Glutamatergic neuron (in vitro differentiated cells): ENCODE measurements around the gene ITGB1BP1. TPM values are rescaled to one million over a fixed set of nuclear protein-coding genes. Genes with fewer than 3 reads are reported as not detected.

ENCODE experiments used
- DNase-seq: peaks from one replicate; pipeline ENCODE4 v3.0.0; 2022
- H3K27ac Mint-ChIP-seq: one replicate; pipeline ENCODE4 v1.8.0; 2020; ENCODE audit warnings: mild to moderate bottlenecking, mixed read lengths, inconsistent platforms; ENCODE audit not compliant: unreplicated experiment
- H3K27me3 Mint-ChIP-seq: one replicate; pipeline ENCODE4 v1.8.0; 2020; ENCODE audit warnings: mild to moderate bottlenecking, moderate library complexity, mixed read lengths, inconsistent platforms; ENCODE audit not compliant: unreplicated experiment
- H3K36me3 Mint-ChIP-seq: one replicate; pipeline ENCODE4 v1.8.0; 2020; ENCODE audit warnings: mild to moderate bottlenecking, mixed read lengths, inconsistent platforms; ENCODE audit not compliant: unreplicated experiment
- H3K4me1 Mint-ChIP-seq: one replicate; pipeline ENCODE4 v1.8.0; 2020; ENCODE audit warnings: mild to moderate bottlenecking, low read depth, mixed read lengths, inconsistent platforms; ENCODE audit not compliant: unreplicated experiment
- H3K4me3 Mint-ChIP-seq: one replicate; pipeline ENCODE4 v1.8.0; 2020; ENCODE audit warnings: mild to moderate bottlenecking, mixed read lengths, inconsistent platforms; ENCODE audit not compliant: unreplicated experiment
- H3K9me3 Mint-ChIP-seq: one replicate; pipeline ENCODE4 v1.8.0; 2020; ENCODE audit warnings: mild to moderate bottlenecking, moderate library complexity, mixed read lengths, inconsistent platforms; ENCODE audit not compliant: unreplicated experiment
- CTCF ChIP-seq: fragments of 200-600 bp; sonication (generic); IDR thresholded peaks from one replicate; pipeline ENCODE4 v1.5.0; 2021; ENCODE audit not compliant: partially characterized antibody, unreplicated experiment
- total RNA-seq: library from RNA; stranded (reverse); fragmentation: NEBNext Ultra II Directional; extraction: Animal tissue kit (Norgen Biotek cat#: 25700); gene quantifications from one replicate; pipeline ENCODE4 v1.2.1, GENCODE V29; 2021; ENCODE audit not compliant: unreplicated experiment

ITGB1BP1 gene
- total RNA-seq, 1 donor from 2014 or later = 62.7 TPM

- Mint-ChIP-seq H3K4me1 (peaks cover 4% of the 10 kb centered on the region), H3K9me3 (no peaks in the 10 kb centered on the region), H3K36me3 (no peaks in the 10 kb centered on the region), H3K27ac (no peak overlapping the region), H3K27me3 (peaks cover 5% of the 10 kb centered on the region), H3K4me3 (no peak overlapping the region)
- no peak for DNase-seq
- no peak for TF ChIP-seq CTCF
Observed at GRCh38 chr2:9370746-9371145, 52.6 kb downstream of the ITGB1BP1 start.

DNA sequence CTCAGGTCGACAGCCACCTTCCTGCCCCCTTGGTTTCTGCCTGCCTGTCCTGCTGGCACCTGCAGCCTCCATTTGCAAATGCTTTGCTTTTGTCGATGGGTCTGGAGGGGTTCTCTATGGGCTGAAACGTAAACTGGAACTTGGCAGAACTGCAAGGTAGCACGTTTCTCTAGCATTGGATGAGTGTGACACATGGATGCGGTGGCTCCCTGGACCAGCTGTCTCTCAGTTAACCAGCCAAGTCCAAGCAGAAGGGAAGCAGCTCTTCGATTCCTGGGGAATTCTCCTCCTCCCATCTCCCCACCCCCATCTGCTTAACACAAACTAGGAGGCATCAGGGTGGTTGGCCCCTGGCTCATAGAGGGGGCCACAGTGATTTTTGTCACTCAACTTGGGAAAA is 57.3 kb downstream of the ITGB1BP1 start:
- H3K4me1 Mint-ChIP-seq = peaks cover 7% of the 10 kb centered on the region
- no peaks in the 10 kb centered on the region for H3K36me3 Mint-ChIP-seq
- H3K27ac Mint-ChIP-seq = no peak overlapping the region
- no peak overlapping the region for H3K4me3 Mint-ChIP-seq
- no peak for TF ChIP-seq CTCF
- peaks cover 6% of the 10 kb centered on the region for H3K27me3 Mint-ChIP-seq
- no peaks in the 10 kb centered on the region for H3K9me3 Mint-ChIP-seq
- DNase-seq = no peak

DNA sequence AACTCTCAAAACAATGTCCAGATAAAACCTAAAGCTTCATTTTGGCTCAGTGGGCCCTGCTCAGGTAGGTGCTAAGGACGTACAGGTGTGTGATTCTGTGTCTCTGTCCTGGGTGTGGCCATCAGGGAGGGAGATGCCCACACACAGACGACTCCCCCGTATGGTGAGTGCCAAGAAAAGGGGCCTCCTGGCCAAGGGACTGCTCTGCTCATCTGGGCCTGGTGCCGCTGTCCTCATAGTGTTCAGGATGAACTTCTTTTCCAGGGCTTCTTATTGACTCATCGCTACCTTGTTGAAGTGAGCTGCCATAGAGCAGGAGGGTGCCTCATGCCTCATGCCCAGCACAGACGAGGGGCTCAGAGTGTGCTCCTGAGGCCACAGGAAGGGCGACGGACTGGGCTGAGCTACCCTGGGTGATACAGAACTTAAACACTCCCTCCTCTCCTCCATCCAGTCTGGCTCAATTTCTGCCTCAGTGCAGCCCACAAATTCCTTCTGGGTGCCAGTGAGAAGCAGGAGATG is 57.8 kb downstream of the ITGB1BP1 start:
- no peak overlapping the region for H3K4me3 Mint-ChIP-seq
- peaks cover 6% of the 10 kb centered on the region for H3K27me3 Mint-ChIP-seq
- no peaks in the 10 kb centered on the region for H3K36me3 Mint-ChIP-seq
- H3K9me3 Mint-ChIP-seq = no peaks in the 10 kb centered on the region
- no peak for DNase-seq
- H3K27ac Mint-ChIP-seq = no peak overlapping the region
- H3K4me1 Mint-ChIP-seq = peaks cover 7% of the 10 kb centered on the region
- no peak for TF ChIP-seq CTCF

DNA sequence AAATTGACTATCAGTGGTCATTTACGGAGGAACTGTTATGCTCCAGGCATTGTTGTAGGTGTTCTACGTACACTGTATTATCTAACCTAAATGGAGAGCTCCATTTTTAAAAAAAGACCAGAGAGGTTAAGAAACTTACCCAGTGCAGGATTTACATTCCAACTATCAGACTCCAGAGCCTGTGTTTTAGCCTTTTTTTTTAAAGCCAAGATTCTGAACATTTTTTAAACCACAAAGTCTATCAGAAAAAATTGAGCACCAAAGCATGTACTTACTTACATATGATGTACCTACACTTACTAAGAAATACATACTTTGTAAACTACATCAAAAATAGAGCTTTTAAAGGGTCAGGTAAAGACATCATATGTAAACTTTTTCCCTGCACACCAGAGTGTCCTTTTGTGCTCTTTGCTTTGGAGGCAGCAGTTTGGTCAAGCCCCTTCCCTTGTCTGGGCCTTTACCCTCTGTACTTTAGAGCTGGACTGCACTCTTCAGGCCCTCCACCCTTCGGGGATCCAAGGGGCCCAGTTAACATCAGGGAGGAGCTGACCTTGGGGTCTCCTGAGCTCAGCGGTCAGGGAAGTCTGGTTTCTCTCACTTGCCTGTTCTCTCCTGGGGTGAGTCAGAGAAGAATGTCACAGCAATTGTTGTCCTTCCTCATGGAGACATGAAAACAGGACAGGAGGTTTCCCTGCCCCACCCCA is 58.4 kb downstream of the ITGB1BP1 start:
- no peak overlapping the region for H3K27ac Mint-ChIP-seq
- no peak overlapping the region for H3K4me3 Mint-ChIP-seq
- H3K9me3 Mint-ChIP-seq = no peaks in the 10 kb centered on the region
- peaks cover 6% of the 10 kb centered on the region for H3K27me3 Mint-ChIP-seq
- H3K36me3 Mint-ChIP-seq = no peaks in the 10 kb centered on the region
- peaks cover 7% of the 10 kb centered on the region for H3K4me1 Mint-ChIP-seq
- DNase-seq = no peak
- TF ChIP-seq CTCF = no peak

DNA sequence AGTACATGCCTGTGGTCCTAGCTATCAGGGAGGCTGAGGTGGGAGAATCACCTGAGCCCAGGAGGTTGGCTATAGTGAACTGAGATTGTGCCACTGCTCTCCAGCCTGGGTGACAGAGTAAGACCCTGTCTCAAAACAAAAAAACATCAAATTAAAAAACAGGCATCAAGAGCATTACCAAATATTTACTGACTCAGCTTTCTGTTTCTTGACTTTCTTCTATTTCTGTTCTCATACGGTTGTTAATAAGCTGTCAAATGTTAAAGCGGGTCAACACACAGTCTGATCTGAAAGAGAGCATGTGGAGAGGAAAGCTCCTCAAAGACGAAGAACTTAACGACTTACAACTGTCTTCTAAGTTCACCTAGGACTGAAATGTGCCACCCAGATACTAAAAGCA is 59.0 kb downstream of the ITGB1BP1 start:
- Mint-ChIP-seq H3K4me3 (no peak overlapping the region), H3K4me1 (peaks cover 7% of the 10 kb centered on the region), H3K27ac (no peak overlapping the region), H3K27me3 (peaks cover 6% of the 10 kb centered on the region), H3K36me3 (peaks cover 2% of the 10 kb centered on the region), H3K9me3 (no peaks in the 10 kb centered on the region)
- no peak for TF ChIP-seq CTCF
- no peak for DNase-seq
